ENCODE data around the gene GMCL1.
"Not testable (repeated sequence)": the region's sequence is repeated elsewhere in the genome, so short reads cannot be mapped to it uniquely, and the experiment has no call there.

The GMCL1 gene

GRCh38 chr2:69807821-69808540 lies 21.5 kb upstream of the GMCL1 start:
- DNase-seq = no peak

- DNase-seq = no peak
Measured at GRCh38 chr2:69810550-69810949, 18.9 kb upstream of the GMCL1 start.

- no peak for DNase-seq
Measured at GRCh38 chr2:69811018-69811417, 18.4 kb upstream of the GMCL1 start.

- DNase-seq = no peak
Measured at GRCh38 chr2:69811591-69811990, 17.9 kb upstream of the GMCL1 start.

GRCh38 chr2:69815717-69816116 lies 13.7 kb upstream of the GMCL1 start:
- no peak for DNase-seq

GRCh38 chr2:69816923-69817542 lies 12.4 kb upstream of the GMCL1 start:
- peak; percentile 72 for DNase-seq

- DNase-seq = no peak
Measured at GRCh38 chr2:69817729-69818501, 11.5 kb upstream of the GMCL1 start.

GRCh38 chr2:69827796-69828540 lies 1.5 kb upstream of the GMCL1 start:
- DNase-seq = no peak

GRCh38 chr2:69828938-69829255 lies 563 bp upstream of the GMCL1 start:
- DNase-seq = no peak

GRCh38 chr2:69830045-69830905 lies 815 bp downstream of the GMCL1 start:
- no peak for DNase-seq

GRCh38 chr2:69830906-69831241 lies 1.4 kb downstream of the GMCL1 start:
- not testable (repeated sequence) for DNase-seq

- DNase-seq = no peak
Measured at GRCh38 chr2:69831354-69831905, 2.0 kb downstream of the GMCL1 start.

GRCh38 chr2:69833752-69834151 lies 4.3 kb downstream of the GMCL1 start:
- DNase-seq = no peak

GRCh38 chr2:69835666-69836065 lies 6.2 kb downstream of the GMCL1 start:
- DNase-seq = no peak

- no peak for DNase-seq
Measured at GRCh38 chr2:69836316-69836715, 6.9 kb downstream of the GMCL1 start.

- DNase-seq = no peak
Measured at GRCh38 chr2:69837533-69837932, 8.1 kb downstream of the GMCL1 start.

- no peak for DNase-seq
Measured at GRCh38 chr2:69843993-69844392, 14.5 kb downstream of the GMCL1 start.

GRCh38 chr2:69844560-69844959 lies 15.1 kb downstream of the GMCL1 start:
- DNase-seq = no peak

- no peak for DNase-seq
Measured at GRCh38 chr2:69846182-69847067, 17.0 kb downstream of the GMCL1 start.

GRCh38 chr2:69847068-69847828 lies 17.8 kb downstream of the GMCL1 start:
- no peak for DNase-seq

Data from NCI-H774 (cell line).